HepG2 (cell line): Measurements from ENCODE around the gene CNTFR. TPM values are rescaled to one million over a fixed set of nuclear protein-coding genes. Genes with fewer than 3 reads are reported as not detected.

Experiments used
- ASH2L ChIP-seq: fragments of 300-600, 200-600 bp; sonication (generic); IDR thresholded peaks from 2 replicates; pipeline ENCODE4 v1.7.0; 2017; ENCODE audit warnings: low read depth, mild to moderate bottlenecking, moderate library complexity, mixed read lengths, low read length; ENCODE audit not compliant: insufficient read length
- CBX5 ChIP-seq: sonication (generic); formaldehyde crosslinking; IDR thresholded peaks from 2 replicates; pipeline ENCODE4 v1.4.0; 2020; ENCODE audit warnings: missing genetic modification reagents, borderline replicate concordance
- KMT2A ChIP-seq: sonication (generic); formaldehyde crosslinking; IDR thresholded peaks from 2 replicates; pipeline ENCODE4 v1.4.0; 2020; ENCODE audit warnings: missing genetic modification reagents
- MXI1 ChIP-seq: IDR thresholded peaks from 3 replicates; pipeline ENCODE4 v1.6.1; 2012; ENCODE audit warnings: low read depth, low read length, inconsistent platforms, borderline replicate concordance
- NAIF1 ChIP-seq: sonication (generic); formaldehyde crosslinking; IDR thresholded peaks from 2 replicates; pipeline ENCODE4 v1.5.0; 2020; ENCODE audit warnings: mild to moderate bottlenecking, missing genetic modification reagents, borderline replicate concordance
- PHF21A ChIP-seq: sonication (generic); formaldehyde crosslinking; IDR thresholded peaks from 2 replicates; pipeline ENCODE4 v1.5.0; 2020; ENCODE audit warnings: mild to moderate bottlenecking, missing genetic modification reagents
- POLR2AphosphoS5 ChIP-seq: IDR thresholded peaks from 2 replicates; pipeline ENCODE4 v1.6.1; 2012; ENCODE audit warnings: low read depth, low read length
- SMAD3 ChIP-seq: sonication (generic); formaldehyde crosslinking; IDR thresholded peaks from 2 replicates; pipeline ENCODE4 v1.4.0; 2020; ENCODE audit warnings: missing genetic modification reagents
- THAP7 ChIP-seq: sonication (generic); formaldehyde crosslinking; IDR thresholded peaks from 2 replicates; pipeline ENCODE4 v1.8.1; 2023; ENCODE audit warnings: mild to moderate bottlenecking, missing genetic modification reagents
- ZKSCAN1 ChIP-seq: fragments of 150-350 bp; IDR thresholded peaks from 2 replicates; pipeline ENCODE4 v1.6.1; 2014; ENCODE audit warnings: low read length
- polyA plus RNA-seq, 8 experiments: library from polyadenylated mRNA; depleted of rRNA in 3 of 8; stranded (reverse) in 7 of 8; unstranded in 1 of 8; fragments of >200 nt; fragmentation: Illumina TruSeq in 4 of 8; extraction: Trizol in 4 of 8; gene quantifications; 2 replicates each; pipeline versions ENCODE4 v1.2.1 to v1.2.3, GENCODE V29; 2011 to 2016; ENCODE audit warnings: low read depth in 4 of 8, missing spikeins in 1 of 8, mixed read lengths in 1 of 8; ENCODE audit not compliant: insufficient read depth in 1 of 8
- total RNA-seq, 5 experiments: library from RNA; depleted of rRNA; stranded (reverse); fragments of >200 nt; fragmentation: Illumina TruSeq; extraction: Trizol; gene quantifications; 2 replicates each; pipeline ENCODE4 v1.2.3, GENCODE V29; 2016; ENCODE audit warnings: low read depth in 1 of 5
- TF ChIP-seq, protein P1 (sequence below): sonication (generic); formaldehyde crosslinking; IDR thresholded peaks from 2 replicates; pipeline ENCODE4 v1.5.0; 2020; ENCODE audit warnings: missing genetic modification reagents
- TF ChIP-seq, protein P2 (sequence below): sonication (generic); formaldehyde crosslinking; IDR thresholded peaks from 2 replicates; pipeline ENCODE4 v1.8.1; 2023; ENCODE audit warnings: missing genetic modification reagents, mild to moderate bottlenecking, borderline replicate concordance
- TF ChIP-seq, protein P3 (sequence below): sonication (generic); formaldehyde crosslinking; IDR thresholded peaks from 2 replicates; pipeline ENCODE4 v1.5.0; 2020; ENCODE audit warnings: mild to moderate bottlenecking, missing genetic modification reagents

Gene CNTFR
- total and polyA plus RNA-seq, 2 of the 13 experiments (the other 11 are each of a cell fraction or from before 2014, with no cell fraction given): not detected

DNA sequence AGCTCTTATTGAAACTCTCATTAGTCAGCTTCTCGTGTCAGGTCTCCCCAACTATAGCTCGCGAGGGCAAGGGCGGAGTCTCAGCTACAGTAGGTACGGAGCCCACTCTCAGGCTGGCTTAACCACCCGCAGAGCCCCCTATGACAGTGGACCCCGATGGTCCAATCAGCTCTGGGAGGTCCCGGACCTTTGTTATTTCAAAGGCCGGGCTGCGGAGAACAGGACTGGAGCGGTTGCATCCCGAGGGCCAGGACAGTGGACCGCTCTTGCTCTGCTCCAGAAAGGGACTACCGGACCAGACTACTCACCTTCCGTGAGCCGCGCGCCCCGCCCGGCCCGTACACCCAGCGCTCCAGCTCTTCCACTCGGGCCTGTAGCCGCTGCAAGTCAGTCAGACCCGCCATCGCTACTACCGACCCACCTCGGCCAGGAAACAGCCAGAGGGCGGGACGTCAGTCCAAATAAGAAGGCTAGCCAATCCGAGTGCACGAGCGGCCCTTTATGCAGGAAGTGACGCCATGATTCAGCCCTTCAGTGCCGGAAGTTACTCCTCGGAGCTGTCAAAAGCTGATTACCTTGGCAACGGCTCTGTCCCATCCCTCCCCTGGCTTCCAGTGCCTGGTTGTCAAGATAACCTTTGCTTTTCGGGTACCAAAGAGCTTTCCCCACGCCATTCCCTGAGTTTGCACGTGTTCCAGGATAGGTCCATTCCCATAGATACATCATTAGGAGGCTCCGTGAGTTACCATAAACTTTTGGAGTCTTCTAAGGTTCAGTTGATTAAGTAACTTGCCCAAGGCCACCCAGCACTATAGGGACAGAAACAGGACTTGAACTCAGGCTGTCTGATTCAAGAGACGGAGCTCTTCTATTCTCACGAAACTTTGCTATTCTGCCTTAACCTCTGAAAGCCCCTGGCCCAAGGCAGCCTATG lies 30.8 kb upstream of the CNTFR start, which contains the start of gene DCTN3 (continued):
- TF ChIP-seq, protein P1, sequence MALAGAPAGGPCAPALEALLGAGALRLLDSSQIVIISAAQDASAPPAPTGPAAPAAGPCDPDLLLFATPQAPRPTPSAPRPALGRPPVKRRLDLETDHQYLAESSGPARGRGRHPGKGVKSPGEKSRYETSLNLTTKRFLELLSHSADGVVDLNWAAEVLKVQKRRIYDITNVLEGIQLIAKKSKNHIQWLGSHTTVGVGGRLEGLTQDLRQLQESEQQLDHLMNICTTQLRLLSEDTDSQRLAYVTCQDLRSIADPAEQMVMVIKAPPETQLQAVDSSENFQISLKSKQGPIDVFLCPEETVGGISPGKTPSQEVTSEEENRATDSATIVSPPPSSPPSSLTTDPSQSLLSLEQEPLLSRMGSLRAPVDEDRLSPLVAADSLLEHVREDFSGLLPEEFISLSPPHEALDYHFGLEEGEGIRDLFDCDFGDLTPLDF (CRISPR knock-in tag): no peak
- TF ChIP-seq ASH2L: peak; percentile 21
- TF ChIP-seq KMT2A (CRISPR knock-in tag): 0 out of 2 replicates have a peak, but pooled peaks have one; percentile 49
- TF ChIP-seq, protein P2, sequence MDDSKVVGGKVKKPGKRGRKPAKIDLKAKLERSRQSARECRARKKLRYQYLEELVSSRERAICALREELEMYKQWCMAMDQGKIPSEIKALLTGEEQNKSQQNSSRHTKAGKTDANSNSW (CRISPR knock-in tag): no peak
- TF ChIP-seq SMAD3: peak; percentile 53; the same call in 1 of the 2 replicates
- peak; percentile 23; the same call in 1 of the 2 replicates for TF ChIP-seq CBX5 (CRISPR knock-in tag)
- TF ChIP-seq MXI1: 0 out of 3 replicates have a peak, but pooled peaks have one; percentile 43
- no peak for TF ChIP-seq ZKSCAN1
- no peak for TF ChIP-seq NAIF1 (CRISPR knock-in tag)
- TF ChIP-seq THAP7 (CRISPR knock-in tag): no peak
- no peak for TF ChIP-seq PHF21A (CRISPR knock-in tag)
- TF ChIP-seq, protein P3, sequence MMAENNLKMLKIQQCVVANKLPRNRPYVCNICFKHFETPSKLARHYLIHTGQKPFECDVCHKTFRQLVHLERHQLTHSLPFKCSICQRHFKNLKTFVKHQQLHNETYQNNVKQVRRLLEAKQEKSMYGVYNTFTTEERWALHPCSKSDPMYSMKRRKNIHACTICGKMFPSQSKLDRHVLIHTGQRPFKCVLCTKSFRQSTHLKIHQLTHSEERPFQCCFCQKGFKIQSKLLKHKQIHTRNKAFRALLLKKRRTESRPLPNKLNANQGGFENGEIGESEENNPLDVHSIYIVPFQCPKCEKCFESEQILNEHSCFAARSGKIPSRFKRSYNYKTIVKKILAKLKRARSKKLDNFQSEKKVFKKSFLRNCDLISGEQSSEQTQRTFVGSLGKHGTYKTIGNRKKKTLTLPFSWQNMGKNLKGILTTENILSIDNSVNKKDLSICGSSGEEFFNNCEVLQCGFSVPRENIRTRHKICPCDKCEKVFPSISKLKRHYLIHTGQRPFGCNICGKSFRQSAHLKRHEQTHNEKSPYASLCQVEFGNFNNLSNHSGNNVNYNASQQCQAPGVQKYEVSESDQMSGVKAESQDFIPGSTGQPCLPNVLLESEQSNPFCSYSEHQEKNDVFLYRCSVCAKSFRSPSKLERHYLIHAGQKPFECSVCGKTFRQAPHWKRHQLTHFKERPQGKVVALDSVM (CRISPR knock-in tag): no peak
- TF ChIP-seq POLR2AphosphoS5: peak; percentile 50; the same call in 1 of the 2 replicates
